Activated T-cell treated with anti-CD3 and anti-CD28 coated beads for 48 hours (primary cell): ENCODE data around the gene BRCA1.
"Not testable (repeated sequence)": the region's sequence is repeated elsewhere in the genome, so short reads cannot be mapped to it uniquely, and the experiment has no call there.

Experiments
- DNase-seq: peaks from one replicate; pipeline ENCODE4 v3.0.0-alpha.2; 2020; ENCODE audit warnings: low read depth

The BRCA1 gene

DNA sequence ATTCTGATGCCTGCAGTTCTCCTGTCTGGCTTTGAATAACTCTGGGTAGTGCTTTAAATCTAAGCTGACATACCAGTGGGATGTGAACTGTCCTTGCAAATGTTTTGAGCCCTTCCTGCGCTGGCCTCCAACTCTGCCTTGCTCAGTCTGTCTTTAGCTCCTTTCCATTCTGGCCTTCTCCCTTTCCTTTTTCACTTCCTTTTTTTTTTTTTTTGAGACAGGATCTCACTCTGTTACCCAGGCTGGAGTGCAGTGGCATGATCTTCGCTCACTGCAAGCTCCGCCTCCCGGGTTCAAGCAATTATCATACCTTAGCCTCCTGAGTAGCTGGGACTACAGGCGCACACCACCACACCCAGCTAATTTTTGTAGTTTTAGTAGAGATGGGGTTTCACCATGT, 8.3 kb upstream of the BRCA1 start:
- not testable (repeated sequence) for DNase-seq

DNA sequence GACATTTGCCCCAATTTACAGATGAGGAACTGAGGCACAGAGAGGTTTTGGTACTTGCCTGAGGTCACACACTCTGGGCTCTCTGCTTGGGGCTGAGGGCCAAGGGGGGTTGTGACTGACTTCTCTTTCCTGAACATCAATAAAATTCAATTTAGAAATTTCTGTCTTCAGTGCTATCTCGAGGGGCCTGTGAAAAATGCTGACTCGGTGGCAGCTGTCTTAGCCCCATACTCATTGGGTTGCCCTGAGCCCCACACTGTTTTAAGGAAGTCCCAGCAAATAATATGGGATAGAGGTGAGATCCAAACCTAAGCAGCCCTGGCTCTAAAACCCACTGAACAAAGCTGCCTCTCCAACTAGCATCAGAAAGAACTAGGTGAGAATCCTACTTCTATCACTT, 7.0 kb upstream of the BRCA1 start:
- DNase-seq: no peak

DNA sequence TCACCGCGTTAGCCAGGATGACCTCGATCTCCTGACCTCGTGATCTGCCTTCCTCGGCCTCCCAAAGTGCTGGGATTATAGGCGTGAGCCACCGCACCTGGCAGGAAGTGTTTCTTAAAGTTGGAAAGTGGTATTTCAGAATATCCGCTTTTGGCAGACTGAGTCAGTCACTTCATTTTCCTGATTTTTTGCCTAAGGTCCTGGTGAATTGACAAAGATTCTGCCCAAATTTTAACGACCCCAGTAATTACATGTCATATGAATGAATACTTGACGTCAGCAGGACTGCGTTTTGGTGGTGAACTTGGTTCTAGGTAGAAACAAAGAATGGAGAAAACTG, 4.5 kb upstream of the BRCA1 start:
- DNase-seq: no peak

DNA sequence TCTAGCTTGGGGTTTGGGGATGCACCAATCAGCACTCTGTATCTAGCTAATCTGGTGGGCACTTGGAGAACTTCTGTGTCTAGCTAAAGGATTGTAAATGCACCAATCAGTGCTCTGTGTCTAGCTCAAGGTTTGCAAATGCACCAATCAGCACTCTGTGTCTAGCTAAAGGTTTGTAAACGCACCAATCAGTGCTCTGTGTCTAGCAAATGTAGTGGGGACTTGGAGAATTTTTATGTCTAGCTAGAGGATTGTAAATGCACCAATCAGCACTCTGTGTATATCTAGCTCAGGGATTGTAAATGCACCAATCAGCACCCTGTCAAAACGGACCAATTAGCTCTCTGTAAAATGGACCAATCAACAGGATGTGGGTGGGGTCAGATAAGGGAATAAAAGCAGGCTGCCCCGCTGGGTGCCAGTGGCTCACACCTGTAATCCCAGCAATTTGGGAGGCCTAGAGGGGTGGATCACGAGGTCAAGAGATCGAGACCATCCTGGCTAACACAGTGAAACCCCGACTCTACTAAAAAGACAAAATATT, 2.2 kb upstream of the BRCA1 start:
- not testable (repeated sequence) for DNase-seq

DNA sequence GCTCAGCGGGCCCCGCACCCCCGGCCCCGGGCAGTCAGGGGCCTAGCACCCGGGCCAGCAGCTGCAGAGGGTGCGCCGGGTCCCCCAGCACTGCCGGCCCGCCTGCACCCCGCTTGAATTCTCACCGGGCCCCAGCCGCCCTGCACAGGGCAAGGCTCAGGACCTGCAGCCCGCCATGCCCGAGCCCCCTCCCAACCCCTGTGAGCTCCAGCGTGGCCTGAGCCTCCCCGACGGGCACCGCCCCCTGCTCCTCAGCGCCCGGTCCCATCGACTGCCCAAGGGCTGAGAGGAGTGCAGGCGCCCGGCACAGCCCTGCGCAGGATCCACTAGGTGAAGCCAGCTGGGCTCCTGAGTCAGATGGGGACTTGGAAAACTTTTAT, 1.7 kb upstream of the BRCA1 start:
- no peak for DNase-seq

DNA sequence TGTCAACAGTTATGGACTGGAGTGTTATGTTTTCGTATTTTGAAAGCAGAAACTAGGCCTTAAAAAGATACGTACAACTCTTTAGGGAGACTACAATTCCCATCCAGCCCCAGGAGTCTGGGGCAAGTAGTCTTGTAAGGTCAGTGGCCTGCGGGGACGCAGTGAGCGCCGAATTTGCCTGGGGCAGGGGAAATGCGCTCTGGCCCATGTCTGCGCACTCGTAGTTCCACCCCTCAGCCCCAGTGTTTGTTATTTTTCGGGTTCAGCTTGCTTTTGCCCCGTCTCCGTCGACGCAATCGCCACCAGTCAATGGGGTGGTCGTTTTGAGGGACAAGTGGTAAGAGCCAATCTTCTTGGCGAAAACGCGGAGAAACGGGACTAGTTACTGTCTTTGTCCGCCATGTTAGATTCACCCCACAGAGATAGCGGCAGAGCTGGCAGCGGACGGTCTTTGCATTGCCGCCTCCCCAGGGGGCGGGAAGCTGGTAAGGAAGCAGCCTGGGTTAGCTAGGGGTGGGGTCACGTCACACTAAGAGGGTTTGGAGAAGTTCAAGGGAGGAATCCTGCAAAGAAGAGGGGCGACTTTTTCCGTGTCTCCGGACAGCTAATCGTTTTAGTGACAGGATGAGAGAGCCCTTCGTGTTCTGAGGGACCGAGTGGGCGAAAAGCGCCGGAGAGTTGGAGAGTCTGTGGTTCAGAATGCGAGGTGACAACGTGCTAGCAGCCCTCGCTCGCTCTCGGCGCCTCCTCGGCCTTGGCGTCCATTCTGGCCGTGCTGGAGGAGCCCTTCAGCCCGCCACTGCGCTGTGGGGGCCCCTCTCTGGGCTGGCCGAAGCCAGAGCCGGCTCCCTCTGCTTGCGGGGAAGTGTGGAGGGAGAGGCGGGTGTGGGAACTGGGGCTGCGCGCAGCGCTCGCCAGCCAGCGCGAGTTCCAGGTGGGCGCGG, 1.1 kb upstream of the BRCA1 start:
- no peak for DNase-seq

DNA sequence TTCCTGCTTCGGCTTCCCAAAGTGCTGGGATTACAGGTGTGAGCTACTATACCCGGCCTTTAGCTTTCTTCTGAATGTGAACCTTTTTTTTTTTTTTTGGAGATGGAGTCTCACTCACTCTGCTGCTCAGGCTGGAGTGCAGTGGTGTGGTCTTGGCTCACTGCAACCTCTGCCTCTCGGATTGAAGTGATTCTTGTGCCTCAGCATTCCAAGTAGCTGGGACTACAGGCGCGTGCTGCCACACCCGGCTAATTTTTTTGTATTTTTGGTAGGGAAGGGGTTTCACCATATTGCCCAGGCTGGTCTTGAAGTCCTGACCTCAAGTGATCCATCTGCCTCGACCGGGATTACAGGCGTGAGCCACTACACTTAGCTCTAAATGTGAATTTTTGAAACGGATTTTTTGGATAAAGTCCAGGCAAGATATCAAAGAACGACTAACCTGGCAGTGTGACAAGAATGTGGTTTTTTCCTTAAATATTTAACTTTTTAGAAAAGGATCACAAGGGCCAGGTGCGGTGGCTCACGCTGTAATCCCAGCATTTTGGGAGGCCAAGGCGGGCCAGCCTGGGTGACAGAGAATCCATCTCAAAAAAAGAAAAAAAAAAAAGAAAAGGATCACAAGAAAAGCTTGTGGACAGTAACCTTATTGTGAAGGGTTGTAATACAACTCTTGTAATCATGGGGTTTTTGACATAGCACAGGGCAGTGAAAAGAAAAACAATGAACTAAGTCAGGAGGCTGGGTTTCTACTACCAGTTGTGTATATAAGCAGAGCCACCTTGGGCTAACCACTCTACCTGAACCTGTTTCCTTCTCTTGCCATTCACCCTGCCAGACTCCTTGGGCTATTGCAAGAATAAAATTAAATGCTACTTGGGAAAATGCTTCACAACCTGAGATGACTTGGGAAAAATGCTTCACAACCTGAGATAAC, 6.2 kb downstream of the BRCA1 start:
- no peak for DNase-seq

DNA sequence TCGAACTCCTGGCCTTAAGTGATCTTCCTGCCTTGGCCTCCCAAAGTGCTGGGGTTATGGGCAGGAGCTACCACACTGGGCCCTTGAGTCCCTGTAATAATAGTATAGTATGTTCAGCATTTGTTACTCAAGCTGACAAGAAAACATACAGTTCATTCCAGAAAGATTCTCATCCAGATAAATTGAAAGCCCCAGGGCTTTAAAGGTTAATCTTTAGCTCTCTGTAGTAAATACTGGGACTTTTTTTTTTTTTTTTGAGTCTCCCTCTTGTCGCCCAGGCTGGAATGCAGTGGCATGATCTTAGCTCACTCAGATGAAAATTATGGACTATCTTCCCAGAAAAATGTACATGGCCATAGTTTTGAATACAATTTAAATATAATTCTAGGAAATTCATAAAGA, 11.0 kb downstream of the BRCA1 start:
- no peak for DNase-seq

DNA sequence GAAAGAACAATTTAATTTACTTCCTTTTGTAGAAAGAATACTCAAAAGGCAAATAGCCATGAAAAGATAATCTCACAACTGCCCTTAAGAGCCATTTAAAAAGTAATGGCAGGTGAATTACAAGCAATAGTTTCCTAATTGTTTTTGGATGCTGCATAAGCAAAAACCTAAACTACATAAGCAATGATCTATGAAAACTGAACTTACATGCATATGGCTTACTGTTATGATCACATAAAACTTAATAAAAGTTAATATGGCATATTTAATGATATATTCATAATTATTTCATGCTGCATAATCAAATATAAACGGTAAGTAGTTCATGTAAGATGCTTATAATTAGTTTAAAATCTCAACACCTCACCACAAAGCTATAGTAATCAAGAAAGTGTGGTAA, 18.6 kb downstream of the BRCA1 start:
- no peak for DNase-seq

DNA sequence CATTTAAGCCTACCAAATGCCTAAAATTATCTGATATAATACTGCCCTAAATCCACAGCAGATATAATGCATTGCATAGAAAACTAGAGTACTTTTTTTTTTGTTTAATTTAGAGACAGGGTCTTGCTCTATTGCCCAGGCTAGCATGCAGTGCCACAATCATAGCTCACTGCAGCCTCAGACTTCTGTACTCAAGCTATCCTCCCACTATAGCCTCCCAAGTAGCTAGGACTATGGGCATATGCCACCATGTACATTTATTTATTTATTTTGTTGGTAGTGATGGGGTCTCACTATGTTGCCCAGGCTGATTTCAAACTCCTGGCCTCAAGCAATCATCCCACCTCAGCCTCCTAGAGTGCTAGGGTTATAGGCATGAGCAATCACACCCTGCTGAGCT, 20.0 kb downstream of the BRCA1 start:
- DNase-seq: no peak

DNA sequence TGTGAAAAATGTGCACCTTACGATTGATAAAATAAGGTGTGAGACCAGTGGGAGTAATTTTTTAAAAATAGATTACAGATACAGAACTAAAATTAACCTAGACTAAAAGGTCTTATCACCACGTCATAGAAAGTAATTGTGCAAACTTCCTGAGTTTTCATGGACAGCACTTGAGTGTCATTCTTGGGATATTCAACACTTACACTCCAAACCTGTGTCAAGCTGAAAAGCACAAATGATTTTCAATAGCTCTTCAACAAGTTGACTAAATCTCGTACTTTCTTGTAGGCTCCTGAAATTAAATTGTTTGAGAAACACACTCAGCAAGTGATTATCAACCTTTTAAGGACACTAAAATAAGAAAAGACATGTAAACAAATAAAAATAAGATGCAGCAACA, 20.5 kb downstream of the BRCA1 start:
- DNase-seq: no peak

DNA sequence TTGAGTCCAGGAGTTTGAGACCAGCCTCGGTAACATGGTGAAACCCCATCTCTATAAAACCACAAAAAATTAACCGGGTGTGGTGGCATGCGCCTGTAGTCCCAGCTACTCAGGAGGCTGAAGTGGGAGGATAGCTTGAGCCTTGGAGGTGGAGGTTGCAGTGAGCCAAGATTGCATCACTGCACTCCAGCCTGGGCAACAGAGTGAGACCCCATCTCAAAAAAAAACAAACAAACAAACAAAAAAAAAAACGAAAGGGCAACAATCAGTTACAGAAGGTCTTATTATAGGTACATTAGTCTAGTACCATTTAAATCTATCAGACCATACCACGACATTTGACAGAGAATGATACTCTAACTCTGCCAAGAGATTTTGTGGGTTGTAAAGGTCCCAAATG, 29.8 kb downstream of the BRCA1 start:
- DNase-seq: not testable (repeated sequence)

DNA sequence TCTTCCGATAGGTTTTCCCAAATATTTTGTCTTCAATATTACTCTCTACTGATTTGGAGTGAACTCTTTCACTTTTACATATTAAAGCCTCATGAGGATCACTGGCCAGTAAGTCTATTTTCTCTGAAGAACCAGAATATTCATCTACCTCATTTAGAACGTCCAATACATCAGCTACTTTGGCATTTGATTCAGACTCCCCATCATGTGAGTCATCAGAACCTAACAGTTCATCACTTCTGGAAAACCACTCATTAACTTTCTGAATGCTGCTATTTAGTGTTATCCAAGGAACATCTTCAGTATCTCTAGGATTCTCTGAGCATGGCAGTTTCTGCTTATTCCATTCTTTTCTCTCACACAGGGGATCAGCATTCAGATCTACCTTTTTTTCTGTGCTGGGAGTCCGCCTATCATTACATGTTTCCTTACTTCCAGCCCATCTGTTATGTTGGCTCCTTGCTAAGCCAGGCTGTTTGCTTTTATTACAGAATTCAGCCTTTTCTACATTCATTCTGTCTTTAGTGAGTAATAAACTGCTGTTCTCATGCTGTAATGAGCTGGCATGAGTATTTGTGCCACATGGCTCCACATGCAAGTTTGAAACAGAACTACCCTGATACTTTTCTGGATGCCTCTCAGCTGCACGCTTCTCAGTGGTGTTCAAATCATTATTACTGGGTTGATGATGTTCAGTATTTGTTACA, 30.9 kb downstream of the BRCA1 start:
- no peak for DNase-seq

DNA sequence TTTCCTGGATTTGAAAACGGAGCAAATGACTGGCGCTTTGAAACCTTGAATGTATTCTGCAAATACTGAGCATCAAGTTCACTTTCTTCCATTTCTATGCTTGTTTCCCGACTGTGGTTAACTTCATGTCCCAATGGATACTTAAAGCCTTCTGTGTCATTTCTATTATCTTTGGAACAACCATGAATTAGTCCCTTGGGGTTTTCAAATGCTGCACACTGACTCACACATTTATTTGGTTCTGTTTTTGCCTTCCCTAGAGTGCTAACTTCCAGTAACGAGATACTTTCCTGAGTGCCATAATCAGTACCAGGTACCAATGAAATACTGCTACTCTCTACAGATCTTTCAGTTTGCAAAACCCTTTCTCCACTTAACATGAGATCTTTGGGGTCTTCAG, 32.3 kb downstream of the BRCA1 start:
- DNase-seq: no peak

DNA sequence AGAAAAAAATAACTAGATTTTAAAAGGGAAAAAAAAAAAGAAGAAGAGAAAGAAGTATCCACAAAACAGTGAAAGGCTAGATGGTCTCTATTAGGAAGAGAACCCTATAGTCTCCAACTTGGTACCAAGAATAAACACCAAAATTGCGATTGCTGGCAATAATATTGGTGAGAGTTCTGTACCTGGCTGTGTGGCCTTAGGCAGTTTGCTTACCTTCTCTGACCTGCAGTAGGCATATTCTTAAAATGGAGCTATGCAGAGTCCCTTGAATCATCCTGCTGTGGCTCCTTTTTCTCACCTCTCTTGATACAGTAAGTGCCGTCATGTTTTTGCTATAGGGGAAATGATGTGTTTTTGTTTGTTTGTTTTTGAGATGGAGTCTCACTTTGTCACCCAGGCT, 35.1 kb downstream of the BRCA1 start:
- no peak for DNase-seq

DNA sequence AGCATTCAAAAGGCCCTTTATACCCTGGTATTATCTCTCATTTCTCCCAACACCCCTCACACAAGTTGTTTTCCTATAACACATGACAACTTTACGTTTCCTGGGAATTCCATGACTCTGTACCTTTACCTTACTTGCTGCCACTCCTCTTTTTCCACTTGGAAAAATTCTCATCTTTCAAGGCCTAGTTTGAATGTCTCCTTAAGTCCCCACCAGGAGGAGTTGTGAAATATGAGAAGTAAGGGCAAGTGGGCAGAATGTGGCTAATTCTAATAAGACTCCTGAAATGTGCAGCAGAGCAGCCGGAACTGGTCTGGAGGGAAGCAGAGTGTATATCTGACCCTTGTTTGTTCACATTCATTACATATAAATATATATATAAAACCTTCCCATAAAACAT, 39.7 kb downstream of the BRCA1 start:
- DNase-seq: no peak

DNA sequence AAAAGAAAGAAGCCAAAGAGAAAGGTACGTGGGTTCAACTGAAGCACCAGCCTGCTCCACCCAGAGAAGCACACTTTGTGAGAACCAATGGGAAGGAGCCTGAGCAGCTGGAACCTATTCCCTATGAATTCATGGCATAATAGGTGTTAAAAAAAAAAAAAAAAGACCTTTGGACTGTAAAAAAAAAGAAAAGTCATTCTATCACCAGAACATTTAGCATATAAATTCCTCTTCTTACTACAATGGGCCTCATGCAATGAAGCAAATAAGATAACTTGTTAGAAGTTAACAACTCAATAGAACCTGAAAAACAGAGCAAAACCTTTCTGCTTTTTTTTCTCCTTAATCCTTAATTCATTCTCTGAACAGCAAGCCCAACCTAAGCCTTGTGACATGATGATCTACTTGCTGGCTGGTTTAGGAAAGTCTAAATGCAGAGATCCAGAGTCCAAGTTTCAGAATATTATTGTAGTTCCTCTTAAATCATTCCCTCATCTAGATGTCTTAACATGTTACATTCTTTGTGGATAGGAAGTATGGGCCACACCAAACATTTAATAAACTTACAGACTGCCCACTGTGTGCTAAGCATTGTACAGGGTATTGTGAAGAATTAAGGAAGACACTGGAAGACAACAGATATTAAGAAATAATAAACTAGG, 45.4 kb downstream of the BRCA1 start:
- DNase-seq: no peak

DNA sequence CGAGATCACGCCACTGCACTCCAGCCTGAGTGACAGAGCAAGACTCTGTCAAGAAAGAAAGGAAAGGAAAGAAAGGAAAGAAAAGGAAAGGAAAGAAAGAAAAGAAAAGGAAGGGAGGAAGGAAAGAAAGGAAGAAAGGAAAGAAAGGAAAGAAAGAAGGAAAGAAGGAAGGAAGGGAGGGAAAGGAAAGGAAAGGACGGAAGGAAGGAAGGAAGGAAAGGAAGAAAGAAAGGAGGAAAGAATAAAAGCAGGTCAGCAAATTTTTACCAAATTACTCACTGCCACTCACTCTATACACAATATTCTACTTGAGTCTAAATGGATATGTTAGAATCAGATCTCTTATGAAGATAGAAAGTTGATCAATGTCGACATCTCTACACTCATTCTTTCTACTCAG, 50.3 kb downstream of the BRCA1 start:
- DNase-seq: no peak

DNA sequence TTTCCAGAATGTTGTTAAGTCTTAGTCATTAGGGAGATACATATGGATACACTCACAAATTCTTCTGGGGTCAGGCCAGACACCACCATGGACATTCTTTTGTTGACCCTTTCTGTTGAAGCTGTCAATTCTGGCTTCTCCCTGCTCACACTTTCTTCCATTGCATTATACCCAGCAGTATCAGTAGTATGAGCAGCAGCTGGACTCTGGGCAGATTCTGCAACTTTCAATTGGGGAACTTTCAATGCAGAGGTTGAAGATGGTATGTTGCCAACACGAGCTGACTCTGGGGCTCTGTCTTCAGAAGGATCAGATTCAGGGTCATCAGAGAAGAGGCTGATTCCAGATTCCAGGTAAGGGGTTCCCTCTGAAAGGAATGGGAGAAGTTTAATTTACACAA, 54.3 kb downstream of the BRCA1 start:
- DNase-seq: no peak

DNA sequence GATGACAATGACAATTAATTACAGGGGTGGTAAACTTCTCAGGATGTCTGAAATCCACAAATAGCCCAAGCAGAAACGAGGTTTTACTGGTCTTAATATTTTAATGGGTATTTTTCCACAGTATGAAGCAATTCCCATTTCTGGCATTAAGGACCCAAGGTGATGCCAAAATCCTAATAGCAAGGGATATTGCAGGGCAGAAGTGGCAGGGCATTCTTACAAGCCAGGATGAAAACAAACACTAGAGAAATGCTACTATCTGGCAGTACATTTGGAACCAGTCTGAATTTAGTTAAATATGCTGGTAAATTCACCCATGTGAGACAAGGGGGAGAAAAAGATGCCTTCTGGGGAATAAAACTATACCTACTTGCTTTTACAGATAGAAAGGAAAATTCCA, 54.9 kb downstream of the BRCA1 start:
- no peak for DNase-seq

DNA sequence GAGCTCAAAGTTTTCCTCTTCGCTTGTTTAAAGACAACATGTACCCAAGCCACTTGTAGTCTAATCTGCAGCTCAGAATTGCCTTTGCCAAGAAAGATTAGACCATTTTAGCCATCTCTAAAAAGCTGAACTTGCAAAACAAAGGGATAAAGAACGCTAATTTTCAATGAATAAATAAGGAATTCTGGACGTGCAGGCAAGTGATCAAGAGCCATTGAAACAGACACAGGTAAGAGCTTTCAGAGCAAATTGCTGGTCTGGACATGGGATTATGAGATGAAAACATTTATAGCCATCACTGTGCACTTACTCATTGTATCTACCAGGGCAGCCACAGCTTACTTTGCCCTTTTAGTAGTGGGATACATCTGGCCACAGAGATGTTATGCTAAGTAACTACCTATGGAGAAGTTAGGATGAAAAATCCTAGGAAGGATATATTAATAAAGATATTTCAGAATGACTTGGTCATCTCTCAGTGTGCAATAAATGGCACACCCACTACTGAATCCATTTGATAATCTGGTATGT, 55.7 kb downstream of the BRCA1 start:
- no peak for DNase-seq
